Measurements from ENCODE around the gene SMIM41.

DNA sequence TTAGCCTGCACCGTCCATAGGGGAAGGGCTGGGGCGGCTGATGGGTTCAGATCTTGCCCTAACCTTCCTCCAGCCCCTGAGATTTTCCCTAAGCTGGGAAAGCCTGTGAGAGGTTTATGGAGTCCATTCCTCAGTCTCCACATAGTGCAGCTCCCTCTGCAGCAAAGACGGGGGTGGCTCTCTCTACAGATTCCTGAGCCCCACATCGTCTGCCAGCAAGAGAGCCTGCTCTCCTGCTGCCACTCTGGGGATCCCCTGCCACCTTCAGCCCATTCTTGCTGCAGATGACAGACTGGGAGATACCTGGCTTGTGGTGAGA is 3.1 kb downstream of the SMIM41 start:
- TF ChIP-seq EZH2 (IDR thresholded peaks at IDR 0.05; ENCODE audit: low read length, missing control alignments) = no peak
- TF ChIP-seq, protein P1, sequence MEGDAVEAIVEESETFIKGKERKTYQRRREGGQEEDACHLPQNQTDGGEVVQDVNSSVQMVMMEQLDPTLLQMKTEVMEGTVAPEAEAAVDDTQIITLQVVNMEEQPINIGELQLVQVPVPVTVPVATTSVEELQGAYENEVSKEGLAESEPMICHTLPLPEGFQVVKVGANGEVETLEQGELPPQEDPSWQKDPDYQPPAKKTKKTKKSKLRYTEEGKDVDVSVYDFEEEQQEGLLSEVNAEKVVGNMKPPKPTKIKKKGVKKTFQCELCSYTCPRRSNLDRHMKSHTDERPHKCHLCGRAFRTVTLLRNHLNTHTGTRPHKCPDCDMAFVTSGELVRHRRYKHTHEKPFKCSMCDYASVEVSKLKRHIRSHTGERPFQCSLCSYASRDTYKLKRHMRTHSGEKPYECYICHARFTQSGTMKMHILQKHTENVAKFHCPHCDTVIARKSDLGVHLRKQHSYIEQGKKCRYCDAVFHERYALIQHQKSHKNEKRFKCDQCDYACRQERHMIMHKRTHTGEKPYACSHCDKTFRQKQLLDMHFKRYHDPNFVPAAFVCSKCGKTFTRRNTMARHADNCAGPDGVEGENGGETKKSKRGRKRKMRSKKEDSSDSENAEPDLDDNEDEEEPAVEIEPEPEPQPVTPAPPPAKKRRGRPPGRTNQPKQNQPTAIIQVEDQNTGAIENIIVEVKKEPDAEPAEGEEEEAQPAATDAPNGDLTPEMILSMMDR (conservative IDR thresholded peaks at IDR 0.05 in 1 of 2, IDR thresholded peaks at IDR 0.05 in 1 of 2; ENCODE audit: low read depth in 1 of 2, low read length in 2 of 2) = no peak
